ENCODE results near the gene MOAP1.
"Not testable (repeated sequence)": the region's sequence is repeated elsewhere in the genome, so short reads cannot be mapped to it uniquely, and the experiment has no call there.

Gene MOAP1, protein sequence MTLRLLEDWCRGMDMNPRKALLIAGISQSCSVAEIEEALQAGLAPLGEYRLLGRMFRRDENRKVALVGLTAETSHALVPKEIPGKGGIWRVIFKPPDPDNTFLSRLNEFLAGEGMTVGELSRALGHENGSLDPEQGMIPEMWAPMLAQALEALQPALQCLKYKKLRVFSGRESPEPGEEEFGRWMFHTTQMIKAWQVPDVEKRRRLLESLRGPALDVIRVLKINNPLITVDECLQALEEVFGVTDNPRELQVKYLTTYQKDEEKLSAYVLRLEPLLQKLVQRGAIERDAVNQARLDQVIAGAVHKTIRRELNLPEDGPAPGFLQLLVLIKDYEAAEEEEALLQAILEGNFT

DNA sequence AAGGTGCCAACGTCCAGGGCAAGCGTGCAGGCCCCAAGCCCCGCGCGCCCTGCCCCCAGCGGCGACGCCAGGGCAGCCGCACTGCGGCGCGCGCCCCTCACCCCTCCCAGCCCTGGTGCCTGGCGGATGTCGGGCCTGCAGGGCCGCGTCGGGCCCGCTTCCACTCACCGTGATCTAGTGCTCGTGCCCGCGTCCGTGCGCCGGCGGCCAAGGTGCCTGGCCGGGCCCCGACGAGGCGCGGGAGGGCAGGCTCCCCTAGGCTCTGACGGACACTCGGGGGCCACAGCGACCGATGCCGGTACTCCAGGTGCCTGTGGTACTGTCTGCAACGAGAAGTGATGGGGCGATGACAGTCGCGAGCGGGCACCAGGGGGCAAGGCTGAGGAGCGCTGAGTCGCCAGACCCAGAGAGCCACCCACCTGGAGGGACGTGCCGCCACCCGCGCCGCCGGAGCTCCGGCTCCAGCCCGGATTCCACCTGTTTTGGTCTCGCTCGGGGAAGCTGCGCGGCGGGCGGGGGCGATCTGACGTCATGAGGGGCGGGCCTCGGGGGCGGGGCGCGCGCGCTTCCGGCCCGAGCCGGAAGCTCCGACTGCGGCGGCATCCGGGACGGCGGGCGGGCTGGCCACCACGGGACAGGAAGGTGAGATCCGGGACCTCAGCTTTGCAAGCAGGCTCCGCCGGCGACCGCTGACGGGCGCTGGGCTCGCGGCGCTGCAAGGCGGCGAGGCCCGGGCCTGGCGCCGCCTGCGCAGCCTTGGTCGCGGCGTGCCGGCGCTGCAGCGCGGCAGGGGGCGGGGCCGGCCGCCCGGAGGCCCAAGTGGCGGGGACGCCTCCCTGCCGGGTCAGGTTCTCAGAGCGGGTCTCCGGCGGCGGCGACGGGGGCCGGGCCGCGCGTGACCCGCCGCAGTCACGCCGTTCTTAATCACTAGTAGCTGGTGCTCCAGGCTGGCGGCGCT is at the start of gene MOAP1, which contains the start of gene LYSET:
Gene MOAP1 (minus strand): TSS at position 507 of the 958 bp plus-strand sequence. CDS start 655 bp downstream, outside the sequence.
Gene LYSET (plus strand): TSS at position 927 of the 958 bp plus-strand sequence. CDS start 89 bp downstream, outside the sequence.
- peak; percentile 85 to 88 for DNase-seq

DNA sequence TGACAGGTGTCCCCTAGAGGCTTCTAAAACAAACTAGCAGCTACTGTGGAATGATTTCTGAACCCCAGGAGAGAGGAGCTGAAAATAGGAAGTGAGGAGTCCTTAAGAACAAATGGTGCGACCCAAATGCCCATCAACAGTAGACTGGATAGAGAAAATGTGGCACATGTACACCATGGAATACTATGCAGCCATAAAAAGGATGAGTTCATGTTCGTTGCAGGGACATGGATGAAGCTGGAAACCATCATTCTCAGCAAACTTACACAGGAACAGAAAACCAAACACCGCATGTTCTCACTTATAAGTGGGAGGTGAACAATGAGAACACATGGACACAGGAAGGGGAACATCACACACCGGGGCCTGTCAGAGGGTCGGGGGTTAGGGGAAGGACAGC is 48.4 kb upstream of the MOAP1 start:
- DNase-seq, result not testable (repeated sequence)

DNA sequence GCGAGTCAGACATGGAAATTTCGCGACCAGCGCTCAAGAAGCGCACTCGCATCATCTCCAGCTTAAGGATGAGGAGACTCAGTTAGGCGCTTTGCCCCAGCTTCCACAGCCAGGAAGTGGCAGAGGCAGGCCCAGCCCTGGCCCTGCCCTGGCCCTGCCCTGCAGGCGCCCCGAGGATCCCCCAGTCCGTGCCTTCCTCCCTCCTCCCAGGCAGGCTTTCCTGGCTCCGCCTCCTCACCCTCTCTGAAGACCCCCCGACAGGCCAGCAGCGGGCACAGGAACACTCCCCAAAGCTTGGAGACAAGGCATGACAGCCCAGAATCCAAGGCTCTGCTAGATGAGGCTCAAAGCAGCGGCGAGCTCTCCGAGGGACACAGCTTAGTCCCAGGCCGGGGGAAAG is 47.5 kb upstream of the MOAP1 start:
- DNase-seq, result no peak

DNA sequence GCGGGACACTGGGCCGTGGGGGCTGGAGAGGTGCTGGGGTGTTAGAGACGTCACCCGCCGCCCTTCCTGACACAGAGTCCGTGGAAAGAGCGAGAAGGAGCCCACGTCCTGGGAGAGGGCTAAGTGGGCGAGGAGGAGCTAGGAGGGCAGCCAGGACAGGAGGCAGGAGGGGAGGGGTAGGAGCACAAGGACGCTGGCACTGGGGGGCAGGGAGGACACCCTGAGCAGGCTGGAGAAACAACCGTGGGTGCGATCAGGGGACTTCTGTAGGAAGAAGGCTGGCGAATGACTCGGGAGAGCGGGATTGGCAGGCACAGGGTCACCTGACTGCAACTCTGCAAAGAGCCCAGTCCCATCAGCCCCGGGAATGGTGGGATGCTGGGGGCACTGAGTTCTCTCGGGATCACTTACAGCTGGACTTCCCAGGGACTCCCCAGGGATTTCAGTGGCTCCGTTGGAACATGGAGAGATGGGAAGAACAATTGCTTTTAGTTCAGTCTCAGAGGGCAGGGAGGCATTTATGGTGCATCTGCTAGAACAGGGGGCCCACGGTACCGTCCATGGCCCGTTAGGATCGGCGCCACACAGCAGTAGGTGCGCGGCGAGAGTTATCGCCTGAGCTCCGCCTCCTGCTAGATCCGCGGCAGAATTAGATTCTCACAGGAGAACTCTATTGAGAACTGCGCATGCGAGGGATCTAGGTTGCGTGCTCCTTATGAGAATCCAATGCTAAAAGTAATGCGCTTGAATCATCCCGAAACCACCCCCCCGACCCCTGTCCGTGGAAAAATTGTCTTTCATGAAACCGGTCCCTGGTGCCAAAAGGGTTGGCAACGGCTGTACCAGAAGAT is 46.7 kb upstream of the MOAP1 start:
- peak in 1 of 2 donors; percentile 24 for DNase-seq

DNA sequence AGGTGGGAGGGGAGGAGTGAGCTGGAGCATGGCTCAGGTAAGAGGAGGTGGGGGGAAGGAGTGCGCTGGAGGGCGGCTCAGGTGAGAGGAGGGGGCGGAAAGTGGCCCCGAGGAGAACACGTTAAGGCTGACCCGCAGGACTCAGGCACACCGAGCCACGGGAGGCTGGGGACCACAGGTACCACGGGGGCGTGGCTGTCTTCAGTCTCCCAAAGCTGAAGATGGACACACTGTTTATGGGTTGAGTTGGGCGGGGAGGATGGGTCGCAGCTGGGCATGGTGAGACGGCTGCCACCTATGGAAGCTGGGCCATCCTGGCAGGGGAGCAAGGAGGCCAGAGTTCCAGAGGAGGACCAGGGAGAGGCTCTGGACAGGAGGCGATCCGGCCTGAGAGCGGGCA is 45.8 kb upstream of the MOAP1 start:
- no peak for DNase-seq

DNA sequence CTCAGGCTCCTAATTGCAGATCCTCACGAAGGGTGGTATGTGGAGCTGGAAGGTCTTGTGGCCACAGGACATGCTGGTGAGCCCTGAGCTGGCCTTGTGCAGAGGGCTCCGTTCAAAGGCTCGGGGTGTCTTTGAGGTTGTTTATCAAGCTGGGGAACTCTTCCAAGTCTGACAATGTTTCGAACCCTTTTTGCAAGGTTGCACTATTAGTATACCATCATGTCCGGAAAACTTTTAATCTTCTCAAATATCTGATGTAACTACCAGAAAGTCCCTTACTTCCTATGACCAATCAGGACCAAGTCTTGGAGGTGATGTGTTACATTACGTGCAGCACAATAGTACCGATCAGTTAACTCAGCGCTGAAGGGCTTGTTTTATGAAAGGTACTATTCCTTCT is 43.9 kb upstream of the MOAP1 start:
- no peak for DNase-seq

DNA sequence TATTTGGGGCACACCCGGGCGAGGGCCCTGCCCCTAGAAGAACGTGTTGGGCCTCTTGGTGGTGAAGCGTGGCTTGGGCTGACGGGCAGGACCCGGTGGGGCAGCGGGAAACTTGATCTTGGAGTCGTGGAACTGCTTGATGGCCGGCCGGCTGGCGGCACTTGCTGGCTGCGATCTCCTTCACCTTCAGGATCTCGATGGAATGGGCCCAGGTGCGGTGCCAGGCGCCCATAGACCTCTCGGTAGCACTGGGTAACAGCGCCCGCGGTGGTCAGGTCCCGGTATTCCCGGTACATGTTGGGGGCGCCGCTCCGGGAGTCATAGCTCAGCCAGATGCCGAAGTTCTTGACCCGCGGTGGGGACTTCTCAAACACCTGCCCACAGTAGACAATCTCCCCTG is 38.9 kb upstream of the MOAP1 start:
- DNase-seq, result no peak

DNA sequence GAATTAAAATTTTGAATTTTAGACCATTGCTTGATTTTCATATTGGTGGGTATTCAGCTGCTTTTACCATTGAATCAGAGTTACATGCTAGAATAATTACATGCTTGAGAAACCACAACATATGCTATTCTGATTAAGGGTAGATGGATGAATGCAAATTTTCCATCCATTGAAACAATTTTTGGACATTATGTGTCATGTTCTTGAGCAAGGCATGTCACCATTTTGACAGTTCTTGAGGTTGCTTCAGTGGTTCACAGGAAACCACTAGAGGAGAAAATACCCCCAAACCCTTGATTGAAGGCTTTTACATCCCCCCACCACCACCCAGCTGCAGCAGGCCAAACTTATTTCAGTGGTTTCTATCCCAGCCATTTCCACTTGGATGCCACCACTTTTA is 35.8 kb upstream of the MOAP1 start:
- DNase-seq, result no peak

DNA sequence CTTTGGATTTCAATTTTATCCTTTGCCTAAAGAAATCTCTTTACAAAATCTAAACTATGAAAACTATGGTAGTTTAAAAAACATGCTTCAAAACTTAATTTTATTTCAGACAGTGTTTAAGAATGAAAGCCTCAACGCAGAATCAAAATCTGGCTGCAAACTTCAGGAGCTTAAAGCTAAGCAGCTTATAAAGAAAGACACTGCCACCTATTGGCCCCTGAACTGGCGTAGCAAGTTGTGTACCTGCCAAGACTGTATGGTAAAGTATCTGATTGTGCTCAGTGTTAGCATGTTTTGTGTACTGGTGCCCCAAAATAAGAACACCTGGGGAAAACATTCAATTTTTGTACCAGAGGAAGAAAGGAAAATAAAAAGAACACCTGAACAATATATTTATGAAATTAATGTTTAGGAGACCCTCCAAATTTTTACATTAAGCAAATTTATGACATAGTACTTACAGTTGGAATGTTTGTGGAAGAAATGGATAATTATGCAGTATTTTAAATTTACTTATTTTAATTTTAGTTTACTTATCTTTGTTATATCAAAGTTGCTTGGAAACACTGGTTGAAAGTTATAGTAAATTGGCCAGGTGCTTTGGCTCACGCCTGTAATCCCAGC is 34.5 kb upstream of the MOAP1 start:
- peak; percentile 46 to 58 for DNase-seq

DNA sequence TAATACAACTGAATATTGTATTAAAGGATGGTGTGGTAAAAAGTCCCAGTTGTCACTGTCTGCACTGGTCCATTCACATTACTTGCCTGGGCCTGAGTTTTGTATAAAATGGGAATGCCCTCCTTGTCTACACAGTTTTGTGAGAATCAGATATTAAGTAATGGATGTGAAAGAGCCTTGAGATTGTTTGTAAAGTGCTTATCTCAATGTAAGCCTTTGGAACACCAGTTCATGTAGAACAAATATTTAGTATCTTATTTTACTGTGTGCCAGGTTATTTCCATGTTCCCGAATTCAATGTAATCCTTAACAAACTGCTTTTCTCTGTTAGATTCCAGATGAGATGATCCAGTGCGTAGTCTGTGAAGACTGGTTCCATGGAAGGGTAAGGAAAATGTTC is 29.9 kb upstream of the MOAP1 start:
- no peak for DNase-seq

DNA sequence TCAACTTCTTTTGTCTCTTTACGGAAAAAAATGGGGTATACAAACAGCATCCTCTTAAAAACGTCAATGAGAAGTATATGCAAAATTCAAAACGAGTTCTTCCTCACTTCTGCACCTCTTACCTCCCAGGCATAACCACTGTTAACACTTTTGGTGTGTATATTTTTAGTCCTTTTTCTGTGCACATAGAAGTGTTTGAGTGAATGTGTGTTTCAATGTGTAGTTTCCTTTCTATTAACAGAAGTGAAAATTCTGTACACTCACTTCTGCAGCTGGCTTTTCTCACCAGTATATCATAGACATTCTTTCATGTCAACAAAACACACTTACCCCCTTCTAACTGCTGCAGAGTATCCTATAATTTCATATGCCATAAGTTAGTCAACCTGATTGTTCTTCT is 27.7 kb upstream of the MOAP1 start:
- no peak for DNase-seq

DNA sequence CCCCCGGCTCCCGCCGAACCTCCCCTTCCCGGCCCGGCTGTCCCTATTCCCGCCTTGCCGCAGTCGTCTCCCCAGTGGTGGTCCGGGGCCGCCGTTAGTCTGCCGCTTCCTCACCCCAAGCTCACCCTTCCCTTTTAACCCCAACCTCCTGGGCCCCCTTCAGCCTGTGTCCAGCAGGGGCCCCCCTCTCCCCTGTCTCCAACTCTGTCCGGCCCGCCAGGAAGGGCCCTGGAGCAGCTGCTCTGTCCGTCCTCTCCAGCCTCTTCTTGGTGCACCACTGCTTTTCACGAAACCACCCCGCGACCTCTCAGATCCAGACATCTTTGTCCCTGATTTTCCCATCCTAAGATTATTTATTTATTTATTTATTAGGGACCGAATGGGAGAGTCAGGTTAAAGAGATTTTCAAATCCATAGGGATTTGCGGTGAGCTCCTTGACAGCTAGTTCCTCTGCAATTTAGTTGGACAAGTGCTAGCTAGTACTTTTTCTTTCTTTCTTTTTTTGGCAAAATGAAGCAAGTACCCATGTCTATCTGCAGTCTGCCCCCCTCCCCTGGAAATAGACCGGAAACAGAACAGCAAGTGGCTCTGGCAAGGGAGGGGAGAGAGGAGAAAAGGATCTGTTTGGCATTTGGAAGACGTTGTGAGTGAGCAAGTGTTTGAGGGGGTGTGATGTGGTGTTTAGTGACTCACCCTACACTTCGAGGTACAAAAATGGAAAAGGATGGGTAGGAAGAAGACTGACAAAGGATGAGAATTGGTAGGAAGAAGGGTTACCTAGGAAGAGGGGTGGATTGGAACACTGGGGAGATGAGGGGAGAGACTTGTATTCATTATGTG is 23.0 kb upstream of the MOAP1 start:
- DNase-seq, result peak; percentile 19 to 54

DNA sequence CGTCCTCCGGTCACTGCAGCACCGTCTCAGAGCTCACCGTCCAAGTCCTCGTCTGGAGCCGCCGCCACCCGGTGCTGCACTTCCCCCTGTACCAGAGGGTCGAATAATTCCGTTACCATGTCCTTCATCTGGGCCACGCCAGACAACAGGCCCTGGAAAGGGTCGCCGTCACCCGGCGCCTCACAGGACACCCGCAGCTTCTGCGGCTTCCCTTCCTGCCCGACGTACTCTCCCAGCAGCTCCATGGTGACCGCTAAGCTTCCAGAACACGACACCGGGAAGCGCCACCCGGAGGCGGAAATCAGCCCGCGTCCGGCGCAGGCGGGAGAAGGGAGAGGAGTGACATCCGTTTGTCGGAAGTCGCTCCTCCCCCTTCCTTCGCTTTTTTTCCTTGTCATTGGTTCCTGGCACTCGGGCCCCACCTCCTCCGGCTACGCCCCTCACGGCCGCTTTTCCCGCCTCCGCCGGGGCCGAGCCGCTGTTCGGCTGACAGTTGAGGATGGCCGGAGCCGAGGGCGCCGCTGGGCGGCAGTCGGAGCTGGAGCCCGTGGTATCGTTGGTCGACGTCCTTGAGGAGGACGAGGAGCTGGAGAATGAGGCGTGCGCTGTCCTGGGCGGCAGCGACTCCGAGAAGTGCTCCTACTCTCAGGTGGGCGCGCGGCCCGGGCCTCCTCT is 22.2 kb upstream of the MOAP1 start, which contains the start of the genes GON7 and UBR7:
Gene GON7 (minus strand): TSS at position 273 of the 675 bp plus-strand sequence. CDS start 28 bp downstream, at position 245.
Gene UBR7 (plus strand): TSS at position 464 of the 675 bp plus-strand sequence. CDS start 36 bp downstream, at position 500.
- peak; percentile 97 to 98 for DNase-seq

DNA sequence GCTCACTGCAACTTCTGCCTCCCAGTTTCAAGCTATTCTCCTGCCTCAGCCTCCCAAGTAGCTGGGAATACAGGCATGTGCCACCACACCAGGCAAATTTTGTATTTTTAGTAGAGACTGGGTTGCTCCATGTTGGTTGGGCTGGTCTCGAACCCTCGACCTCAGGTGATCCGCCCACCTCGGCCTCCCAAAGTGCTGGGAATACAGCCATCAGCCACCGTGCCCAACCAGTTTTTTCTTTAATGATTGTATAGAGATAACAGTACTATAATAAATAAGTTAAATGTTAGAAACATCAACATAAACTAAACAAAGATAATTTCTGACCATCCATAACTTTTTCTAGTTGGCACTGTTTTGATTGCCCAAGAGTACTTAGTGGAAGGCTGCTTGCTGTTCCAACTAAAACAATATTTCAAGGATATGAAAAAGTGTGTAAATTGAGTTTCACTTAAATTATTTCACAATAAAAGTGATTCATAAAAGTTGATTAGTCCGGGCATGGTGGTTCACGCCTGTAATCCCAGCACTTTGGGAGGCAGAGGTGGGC is 16.5 kb upstream of the MOAP1 start:
- DNase-seq, result no peak

DNA sequence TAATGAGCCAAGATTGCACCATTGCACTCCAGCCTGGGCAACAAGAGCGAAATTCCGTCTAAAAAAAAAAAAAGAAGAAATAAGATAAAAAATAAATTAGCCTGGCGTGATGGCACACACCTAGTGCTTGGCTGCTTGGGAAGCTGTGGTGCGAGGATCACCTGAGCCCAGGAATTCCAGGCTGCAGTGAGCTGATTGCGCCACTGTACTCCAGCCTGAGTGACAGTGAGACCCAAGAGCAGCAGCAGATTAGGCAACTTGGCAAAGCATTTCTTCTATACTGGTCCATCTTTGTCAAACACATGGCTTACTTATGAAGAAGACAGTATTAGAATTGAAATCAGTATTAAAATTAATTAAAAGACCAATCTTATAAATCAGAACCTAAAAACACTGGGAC is 15.9 kb upstream of the MOAP1 start:
- no peak for DNase-seq

DNA sequence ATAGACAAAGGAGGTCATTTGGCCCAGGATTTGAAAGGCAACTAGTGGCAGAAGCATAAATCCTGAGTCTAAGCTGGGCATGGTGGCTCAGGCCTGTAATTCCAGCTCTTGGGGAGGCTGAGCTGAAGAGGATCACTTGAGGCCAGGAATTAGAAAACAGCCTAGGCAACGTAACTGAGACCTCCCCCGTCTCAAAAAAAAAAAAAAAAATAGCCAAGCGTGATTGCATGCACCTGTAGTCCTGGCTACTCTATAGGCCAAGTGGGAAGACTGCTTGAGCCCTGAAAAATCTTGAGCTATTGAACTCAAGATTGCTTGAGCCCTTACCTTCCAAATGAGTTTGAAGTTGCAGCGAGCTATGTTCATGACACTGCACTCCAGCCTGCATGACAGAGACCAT is 14.3 kb upstream of the MOAP1 start:
- no peak for DNase-seq

DNA sequence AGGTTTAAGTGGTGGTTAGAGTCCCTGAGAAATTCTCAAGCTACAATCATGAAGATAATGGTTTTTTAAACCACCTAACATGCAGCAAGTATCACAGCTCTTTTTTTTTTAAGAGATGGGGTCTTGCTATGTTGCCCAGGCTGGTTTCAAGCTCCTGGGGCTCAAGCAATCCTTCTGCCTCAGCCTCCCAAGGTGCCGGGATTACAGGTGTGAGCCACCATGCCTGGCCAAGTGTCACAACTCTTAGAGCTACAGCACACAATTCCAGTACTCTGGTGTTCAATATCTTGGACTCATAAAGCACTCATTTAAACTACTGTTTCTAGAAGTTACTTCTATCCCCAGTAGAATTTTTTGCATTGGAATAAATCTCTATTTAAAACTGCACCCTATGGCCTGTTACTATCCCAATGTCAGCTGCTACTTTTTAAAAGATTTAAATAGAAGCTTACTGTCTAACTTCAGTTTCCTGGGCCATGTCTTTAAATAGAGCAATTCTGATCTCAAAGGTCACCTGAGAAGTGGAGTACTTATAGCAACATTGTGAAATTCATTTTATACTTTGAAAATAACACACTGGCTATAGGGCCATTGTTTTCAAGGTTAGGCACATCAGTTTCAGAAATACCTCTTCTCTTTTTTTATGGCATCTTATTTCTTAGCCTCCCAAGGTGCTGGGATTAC is 10.8 kb upstream of the MOAP1 start:
- no peak for DNase-seq

DNA sequence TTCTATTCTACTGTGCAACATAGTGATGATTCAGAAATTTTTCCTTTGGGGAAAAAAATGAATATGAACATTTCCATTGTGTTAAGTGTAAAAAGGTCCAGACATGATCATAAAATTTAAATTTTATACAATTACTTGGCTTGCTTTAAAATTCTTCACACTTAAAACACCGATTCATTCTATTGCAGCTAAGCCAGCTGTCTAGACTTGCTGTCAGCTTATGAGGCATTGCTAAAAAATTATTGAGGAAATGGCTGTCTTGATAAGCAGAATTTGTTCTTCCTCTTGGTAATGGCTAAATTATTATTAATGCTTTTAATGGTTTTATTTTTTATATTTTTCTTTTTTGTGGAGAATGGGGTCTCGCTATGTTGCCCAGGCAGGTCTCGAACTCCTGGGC is 2.3 kb upstream of the MOAP1 start:
- peak in 1 of 2 donors; percentile 36 for DNase-seq

DNA sequence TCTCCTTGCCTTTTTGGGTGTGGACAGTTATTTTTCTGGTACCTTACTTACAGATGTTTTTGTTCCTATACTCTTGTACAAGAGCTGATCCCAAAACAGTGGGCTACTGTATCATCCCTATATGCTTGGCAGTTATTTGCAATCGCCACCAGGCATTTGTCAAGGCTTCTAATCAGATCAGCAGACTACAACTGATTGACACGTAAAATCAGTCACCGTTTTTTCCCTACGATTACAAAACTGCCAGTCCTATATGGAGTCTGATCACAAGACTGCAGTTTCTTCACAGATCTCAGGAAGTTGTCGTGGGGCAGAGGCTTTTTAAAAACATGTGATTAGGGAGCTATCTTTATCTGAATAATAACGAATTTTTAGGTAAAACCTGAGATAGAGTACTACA is 1.8 kb upstream of the MOAP1 start:
- DNase-seq, result peak; percentile 89 to 98

DNA sequence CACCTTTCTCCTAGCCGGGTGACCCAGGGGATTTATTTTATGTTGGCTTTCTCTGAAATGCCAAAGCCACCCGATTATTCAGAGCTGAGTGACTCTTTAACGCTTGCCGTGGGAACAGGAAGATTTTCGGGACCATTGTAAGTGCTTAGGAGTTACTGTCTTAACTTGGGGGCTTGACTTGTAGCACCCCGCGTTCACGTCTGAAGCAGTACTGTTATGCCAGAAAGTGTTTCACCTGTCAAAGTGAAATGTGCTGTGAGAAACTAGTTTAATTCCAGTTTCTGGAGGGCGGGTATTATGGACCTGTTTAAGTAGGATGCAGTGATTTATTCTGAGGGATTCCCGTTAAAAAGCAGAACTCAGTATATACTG is 638 bp upstream of the MOAP1 start:
- peak; percentile 16 to 45 for DNase-seq

Data from inflammatory macrophage treated with lipopolysaccharide for 1 hour (primary cell).